GM12878 (cell line): ENCODE results near the gene SPINT1. TPM values are rescaled to one million over a fixed set of nuclear protein-coding genes. Genes with fewer than 3 reads are reported as not detected.

ENCODE experiments used
- CEBPB ChIP-seq, 2 experiments: fragments of 150-350 bp in 1 of 2; IDR thresholded peaks; 2 replicates each; pipeline ENCODE4 v1.6.1; 2012 to 2014; ENCODE audit warnings: low read depth in 2 of 2, low read length in 2 of 2, borderline replicate concordance in 1 of 2, inconsistent platforms in 1 of 2
- DPF2 ChIP-seq: fragments of 450-650 bp; IDR thresholded peaks from 2 replicates; pipeline ENCODE4 v1.6.1; 2017; ENCODE audit warnings: mild to moderate bottlenecking
- HDGF ChIP-seq: fragments of 450-650 bp; IDR thresholded peaks from 2 replicates; pipeline ENCODE4 v1.6.1; 2016; ENCODE audit warnings: antibody characterized with exemption
- IRF4 ChIP-seq: IDR thresholded peaks from 2 replicates; pipeline ENCODE4 v1.6.1; 2011; ENCODE audit warnings: low read depth, low read length
- JUND ChIP-seq: IDR thresholded peaks from 2 replicates; pipeline ENCODE4 v1.6.1; 2012; ENCODE audit warnings: low read depth, mild to moderate bottlenecking, low read length, improper control_type of control experiment, moderate library complexity
- RELA ChIP-seq: fragments of 450-650 bp; IDR thresholded peaks from 2 replicates; pipeline ENCODE4 v1.8.0; 2014; ENCODE audit warnings: borderline replicate concordance; ENCODE audit not compliant: partially characterized antibody
- TARDBP ChIP-seq: IDR thresholded peaks from 2 replicates; pipeline ENCODE4 v1.6.1; 2016; ENCODE audit warnings: borderline replicate concordance
- ZNF207 ChIP-seq: fragments of 450-650 bp; IDR thresholded peaks from 2 replicates; pipeline ENCODE4 v1.6.1; 2014; ENCODE audit warnings: antibody characterized with exemption, mild to moderate bottlenecking, borderline replicate concordance
- ZNF24 ChIP-seq: fragments of 450-650 bp; IDR thresholded peaks from 2 replicates; pipeline ENCODE4 v1.6.1; 2017; ENCODE audit warnings: antibody characterized with exemption, mild to moderate bottlenecking
- ZSCAN29 ChIP-seq: fragments of 450-650 bp; IDR thresholded peaks from 2 replicates; pipeline ENCODE4 v1.6.1; 2017; ENCODE audit warnings: mild to moderate bottlenecking, moderate library complexity
- ZZZ3 ChIP-seq: IDR thresholded peaks from 2 replicates; pipeline ENCODE4 v1.6.1; 2011; ENCODE audit warnings: low read depth; ENCODE audit not compliant: control insufficient read depth, insufficient read length
- polyA plus RNA-seq, 11 experiments: library from polyadenylated mRNA; depleted of rRNA in 4 of 11; unstranded in 6 of 11; stranded (reverse) in 5 of 11; fragments of >200 nt; fragmentation: Nextera tagmentation in 4 of 11; fragmentation: Illumina TruSeq in 1 of 11; extraction: Ambion mirVana in 4 of 11; extraction: Trizol in 1 of 11; gene quantifications; 1 replicate in 1 of 11; 2 replicates in 10 of 11; pipeline versions ENCODE4 v1.2.1 to v1.2.3, GENCODE V29; 2011 to 2016; ENCODE audit warnings: inconsistent platforms in 2 of 11, missing spikeins in 2 of 11, low read depth in 1 of 11
- total RNA-seq, 4 experiments: library from RNA; depleted of rRNA in 3 of 4; stranded (reverse); fragments of >200 nt in 3 of 4; fragmentation: Illumina TruSeq in 1 of 4; extraction: Trizol in 1 of 4; gene quantifications; 2 replicates each; pipeline versions ENCODE4 v1.2.1 to v1.2.3, GENCODE V29; 2013 to 2021
- TF ChIP-seq, protein P1 (sequence below): IDR thresholded peaks from 2 replicates; pipeline ENCODE4 v1.6.1; 2012; ENCODE audit warnings: improper control_type of control experiment, low read depth, low read length; ENCODE audit not compliant: insufficient replicate concordance
- TF ChIP-seq, protein P2 (sequence below): fragments of 450-650 bp; IDR thresholded peaks from 2 replicates; pipeline ENCODE4 v1.6.1; 2014; ENCODE audit warnings: mild to moderate bottlenecking
- TF ChIP-seq, protein P3 (sequence below): fragments of 450-650 bp; IDR thresholded peaks from 2 replicates; pipeline ENCODE4 v1.6.1; 2017; ENCODE audit warnings: mild to moderate bottlenecking, moderate library complexity
- TF ChIP-seq, protein P4 (sequence below): IDR thresholded peaks from 2 replicates; pipeline ENCODE4 v1.6.1; 2011; ENCODE audit warnings: borderline replicate concordance, low read depth, mild to moderate bottlenecking, moderate library complexity, low read length; ENCODE audit not compliant: insufficient read depth, poor library complexity, severe bottlenecking

Gene SPINT1
- total and polyA plus RNA-seq, 10 of the 15 experiments (the other 5 are each of a cell fraction or from before 2014, with no cell fraction given): 3.5 to 28.6 (median 10.2) TPM

DNA sequence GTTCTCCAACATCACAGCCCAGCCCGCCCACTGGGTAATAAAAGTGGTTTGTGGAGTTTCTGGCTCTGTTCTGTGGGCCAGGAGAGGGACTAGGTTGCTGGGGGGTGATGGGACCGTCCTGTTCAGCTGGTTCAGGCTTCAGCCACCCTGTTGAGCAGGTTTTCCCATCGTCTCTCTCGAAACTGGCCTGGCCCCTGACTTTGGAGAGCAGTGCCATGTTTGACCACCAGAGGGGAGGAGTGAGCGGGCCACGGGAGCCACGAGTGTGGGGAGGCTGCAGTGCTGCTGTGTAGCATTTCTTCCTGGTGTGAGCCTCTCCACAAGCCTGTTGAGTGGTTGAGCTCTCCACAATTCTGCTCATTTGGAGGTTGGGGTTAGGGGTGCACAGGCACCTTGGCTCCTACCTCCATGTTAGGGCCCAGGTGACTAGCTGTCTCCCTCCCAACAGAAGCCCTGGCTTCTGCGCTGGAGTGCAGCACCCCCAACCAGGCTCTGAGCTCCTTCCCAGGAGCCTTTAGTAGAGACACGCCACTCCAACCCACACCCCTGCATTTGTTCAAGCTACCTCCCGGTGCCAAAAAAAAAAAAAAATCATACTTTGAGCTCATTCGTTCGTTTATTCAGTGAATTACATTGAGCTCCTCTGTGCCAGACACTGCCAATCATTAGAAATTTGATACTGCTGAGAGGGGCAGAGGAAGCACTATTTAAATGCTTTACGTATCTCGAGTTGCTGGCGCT lies 13.9 kb downstream of the SPINT1 start (continued):
- TF ChIP-seq, protein P1, sequence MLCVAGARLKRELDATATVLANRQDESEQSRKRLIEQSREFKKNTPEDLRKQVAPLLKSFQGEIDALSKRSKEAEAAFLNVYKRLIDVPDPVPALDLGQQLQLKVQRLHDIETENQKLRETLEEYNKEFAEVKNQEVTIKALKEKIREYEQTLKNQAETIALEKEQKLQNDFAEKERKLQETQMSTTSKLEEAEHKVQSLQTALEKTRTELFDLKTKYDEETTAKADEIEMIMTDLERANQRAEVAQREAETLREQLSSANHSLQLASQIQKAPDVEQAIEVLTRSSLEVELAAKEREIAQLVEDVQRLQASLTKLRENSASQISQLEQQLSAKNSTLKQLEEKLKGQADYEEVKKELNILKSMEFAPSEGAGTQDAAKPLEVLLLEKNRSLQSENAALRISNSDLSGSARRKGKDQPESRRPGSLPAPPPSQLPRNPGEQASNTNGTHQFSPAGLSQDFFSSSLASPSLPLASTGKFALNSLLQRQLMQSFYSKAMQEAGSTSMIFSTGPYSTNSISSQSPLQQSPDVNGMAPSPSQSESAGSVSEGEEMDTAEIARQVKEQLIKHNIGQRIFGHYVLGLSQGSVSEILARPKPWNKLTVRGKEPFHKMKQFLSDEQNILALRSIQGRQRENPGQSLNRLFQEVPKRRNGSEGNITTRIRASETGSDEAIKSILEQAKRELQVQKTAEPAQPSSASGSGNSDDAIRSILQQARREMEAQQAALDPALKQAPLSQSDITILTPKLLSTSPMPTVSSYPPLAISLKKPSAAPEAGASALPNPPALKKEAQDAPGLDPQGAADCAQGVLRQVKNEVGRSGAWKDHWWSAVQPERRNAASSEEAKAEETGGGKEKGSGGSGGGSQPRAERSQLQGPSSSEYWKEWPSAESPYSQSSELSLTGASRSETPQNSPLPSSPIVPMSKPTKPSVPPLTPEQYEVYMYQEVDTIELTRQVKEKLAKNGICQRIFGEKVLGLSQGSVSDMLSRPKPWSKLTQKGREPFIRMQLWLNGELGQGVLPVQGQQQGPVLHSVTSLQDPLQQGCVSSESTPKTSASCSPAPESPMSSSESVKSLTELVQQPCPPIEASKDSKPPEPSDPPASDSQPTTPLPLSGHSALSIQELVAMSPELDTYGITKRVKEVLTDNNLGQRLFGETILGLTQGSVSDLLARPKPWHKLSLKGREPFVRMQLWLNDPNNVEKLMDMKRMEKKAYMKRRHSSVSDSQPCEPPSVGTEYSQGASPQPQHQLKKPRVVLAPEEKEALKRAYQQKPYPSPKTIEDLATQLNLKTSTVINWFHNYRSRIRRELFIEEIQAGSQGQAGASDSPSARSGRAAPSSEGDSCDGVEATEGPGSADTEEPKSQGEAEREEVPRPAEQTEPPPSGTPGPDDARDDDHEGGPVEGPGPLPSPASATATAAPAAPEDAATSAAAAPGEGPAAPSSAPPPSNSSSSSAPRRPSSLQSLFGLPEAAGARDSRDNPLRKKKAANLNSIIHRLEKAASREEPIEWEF: no peak
- TF ChIP-seq ZZZ3: no peak
- TF ChIP-seq, protein P2, sequence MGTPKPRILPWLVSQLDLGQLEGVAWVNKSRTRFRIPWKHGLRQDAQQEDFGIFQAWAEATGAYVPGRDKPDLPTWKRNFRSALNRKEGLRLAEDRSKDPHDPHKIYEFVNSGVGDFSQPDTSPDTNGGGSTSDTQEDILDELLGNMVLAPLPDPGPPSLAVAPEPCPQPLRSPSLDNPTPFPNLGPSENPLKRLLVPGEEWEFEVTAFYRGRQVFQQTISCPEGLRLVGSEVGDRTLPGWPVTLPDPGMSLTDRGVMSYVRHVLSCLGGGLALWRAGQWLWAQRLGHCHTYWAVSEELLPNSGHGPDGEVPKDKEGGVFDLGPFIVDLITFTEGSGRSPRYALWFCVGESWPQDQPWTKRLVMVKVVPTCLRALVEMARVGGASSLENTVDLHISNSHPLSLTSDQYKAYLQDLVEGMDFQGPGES: no peak
- TF ChIP-seq ZSCAN29: no peak
- no peak for TF ChIP-seq DPF2
- peak; percentile 75 for TF ChIP-seq HDGF
- TF ChIP-seq, protein P3, sequence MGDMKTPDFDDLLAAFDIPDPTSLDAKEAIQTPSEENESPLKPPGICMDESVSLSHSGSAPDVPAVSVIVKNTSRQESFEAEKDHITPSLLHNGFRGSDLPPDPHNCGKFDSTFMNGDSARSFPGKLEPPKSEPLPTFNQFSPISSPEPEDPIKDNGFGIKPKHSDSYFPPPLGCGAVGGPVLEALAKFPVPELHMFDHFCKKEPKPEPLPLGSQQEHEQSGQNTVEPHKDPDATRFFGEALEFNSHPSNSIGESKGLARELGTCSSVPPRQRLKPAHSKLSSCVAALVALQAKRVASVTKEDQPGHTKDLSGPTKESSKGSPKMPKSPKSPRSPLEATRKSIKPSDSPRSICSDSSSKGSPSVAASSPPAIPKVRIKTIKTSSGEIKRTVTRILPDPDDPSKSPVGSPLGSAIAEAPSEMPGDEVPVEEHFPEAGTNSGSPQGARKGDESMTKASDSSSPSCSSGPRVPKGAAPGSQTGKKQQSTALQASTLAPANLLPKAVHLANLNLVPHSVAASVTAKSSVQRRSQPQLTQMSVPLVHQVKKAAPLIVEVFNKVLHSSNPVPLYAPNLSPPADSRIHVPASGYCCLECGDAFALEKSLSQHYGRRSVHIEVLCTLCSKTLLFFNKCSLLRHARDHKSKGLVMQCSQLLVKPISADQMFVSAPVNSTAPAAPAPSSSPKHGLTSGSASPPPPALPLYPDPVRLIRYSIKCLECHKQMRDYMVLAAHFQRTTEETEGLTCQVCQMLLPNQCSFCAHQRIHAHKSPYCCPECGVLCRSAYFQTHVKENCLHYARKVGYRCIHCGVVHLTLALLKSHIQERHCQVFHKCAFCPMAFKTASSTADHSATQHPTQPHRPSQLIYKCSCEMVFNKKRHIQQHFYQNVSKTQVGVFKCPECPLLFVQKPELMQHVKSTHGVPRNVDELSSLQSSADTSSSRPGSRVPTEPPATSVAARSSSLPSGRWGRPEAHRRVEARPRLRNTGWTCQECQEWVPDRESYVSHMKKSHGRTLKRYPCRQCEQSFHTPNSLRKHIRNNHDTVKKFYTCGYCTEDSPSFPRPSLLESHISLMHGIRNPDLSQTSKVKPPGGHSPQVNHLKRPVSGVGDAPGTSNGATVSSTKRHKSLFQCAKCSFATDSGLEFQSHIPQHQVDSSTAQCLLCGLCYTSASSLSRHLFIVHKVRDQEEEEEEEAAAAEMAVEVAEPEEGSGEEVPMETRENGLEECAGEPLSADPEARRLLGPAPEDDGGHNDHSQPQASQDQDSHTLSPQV: 0 out of 2 replicates have a peak, but pooled peaks have one; percentile 25
- no peak for TF ChIP-seq CEBPB (IDR thresholded peaks at IDR 0.05; ENCODE audit: borderline replicate concordance in 1 of 2, low read depth in 2 of 2, low read length in 2 of 2)
- peak; percentile 41; the same call in 1 of the 2 replicates for TF ChIP-seq ZNF207
- peak; percentile 29 for TF ChIP-seq RELA
- TF ChIP-seq JUND: no peak
- TF ChIP-seq IRF4: no peak
- TF ChIP-seq ZNF24: peak; percentile 99
- TF ChIP-seq TARDBP: no peak
- TF ChIP-seq, protein P4, sequence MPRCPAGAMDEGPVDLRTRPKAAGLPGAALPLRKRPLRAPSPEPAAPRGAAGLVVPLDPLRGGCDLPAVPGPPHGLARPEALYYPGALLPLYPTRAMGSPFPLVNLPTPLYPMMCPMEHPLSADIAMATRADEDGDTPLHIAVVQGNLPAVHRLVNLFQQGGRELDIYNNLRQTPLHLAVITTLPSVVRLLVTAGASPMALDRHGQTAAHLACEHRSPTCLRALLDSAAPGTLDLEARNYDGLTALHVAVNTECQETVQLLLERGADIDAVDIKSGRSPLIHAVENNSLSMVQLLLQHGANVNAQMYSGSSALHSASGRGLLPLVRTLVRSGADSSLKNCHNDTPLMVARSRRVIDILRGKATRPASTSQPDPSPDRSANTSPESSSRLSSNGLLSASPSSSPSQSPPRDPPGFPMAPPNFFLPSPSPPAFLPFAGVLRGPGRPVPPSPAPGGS: no peak
